Activated naive CD8-positive, alpha-beta T cell treated with anti-CD3 and anti-CD28 coated beads for 36 hours (primary cell): ENCODE results near the gene CP. TPM values are rescaled to one million over a fixed set of nuclear protein-coding genes. Genes with fewer than 3 reads are reported as not detected.

Experiments
- DNase-seq: peaks from one replicate; pipeline ENCODE4 v3.0.0; 2021
- H3K27ac Mint-ChIP-seq: one replicate; pipeline ENCODE4 v1.8.0; 2022; ENCODE audit warnings: mild to moderate bottlenecking, moderate library complexity, mixed read lengths
- H3K27me3 Mint-ChIP-seq: one replicate; pipeline ENCODE4 v1.8.0; 2022; ENCODE audit warnings: mild to moderate bottlenecking, mixed read lengths
- H3K36me3 Mint-ChIP-seq: one replicate; pipeline ENCODE4 v1.8.0; 2021; ENCODE audit warnings: mild to moderate bottlenecking, mixed read lengths
- H3K4me1 Mint-ChIP-seq: one replicate; pipeline ENCODE4 v1.8.0; 2021; ENCODE audit warnings: mixed read lengths
- H3K4me3 Mint-ChIP-seq: one replicate; pipeline ENCODE4 v1.8.0; 2022; ENCODE audit warnings: mild to moderate bottlenecking, moderate library complexity, mixed read lengths
- H3K9me3 Mint-ChIP-seq: one replicate; pipeline ENCODE4 v1.8.0; 2022; ENCODE audit warnings: mixed read lengths
- total RNA-seq, 2 experiments: library from RNA; stranded (reverse); gene quantifications; one replicate each; pipeline ENCODE4 v1.2.3, GENCODE V29; 2021

The CP gene
- total RNA-seq, 2 experiments from 2014 or later: not detected

DNA sequence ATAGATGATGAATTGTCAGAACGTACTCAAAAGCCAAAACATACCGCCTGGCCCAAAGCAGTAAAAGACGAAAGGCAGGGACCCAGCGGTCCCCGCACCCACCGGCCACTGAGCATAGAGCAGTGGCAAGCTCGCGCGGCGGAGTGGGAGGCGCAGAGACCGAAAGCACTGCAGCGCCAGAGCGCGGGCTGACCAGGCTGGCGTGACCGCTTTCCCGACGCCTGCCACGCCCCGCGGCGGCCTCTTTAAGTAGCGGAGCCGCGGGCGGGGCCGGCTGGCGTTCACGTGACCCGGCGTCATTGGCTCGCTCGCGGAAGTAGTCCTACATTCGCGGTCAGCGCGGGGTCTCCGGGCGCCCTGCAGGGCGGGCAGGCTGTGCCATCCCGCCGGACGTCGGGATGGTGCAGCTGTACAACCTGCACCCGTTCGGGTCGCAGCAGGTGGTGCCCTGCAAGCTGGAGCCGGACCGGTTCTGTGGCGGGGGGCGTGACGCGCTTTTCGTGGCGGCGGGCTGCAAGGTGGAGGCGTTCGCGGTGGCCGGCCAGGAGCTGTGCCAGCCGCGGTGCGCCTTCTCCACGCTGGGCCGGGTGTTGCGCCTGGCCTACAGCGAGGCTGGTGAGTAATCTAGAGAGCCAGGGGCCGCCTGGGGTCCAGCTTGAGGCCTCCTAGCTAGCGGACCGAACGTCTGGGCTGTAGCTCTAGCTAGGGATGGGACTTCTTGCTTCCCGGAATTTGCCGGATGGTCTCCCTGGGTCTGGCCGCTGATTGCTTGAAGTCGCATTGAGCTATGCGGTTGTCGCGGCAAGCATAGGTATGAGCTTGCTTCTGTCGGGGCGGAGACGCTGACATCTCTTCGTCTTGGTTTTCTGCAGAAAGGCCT is 92.1 kb downstream of the CP start, which contains the start of gene HPS3:
HPS3 (plus strand) TSS at position 313 of the 880 bp plus-strand sequence; CDS start at position 399, 86 bp downstream.
- peak; percentile 86 for DNase-seq
- Mint-ChIP-seq H3K4me1 (peaks cover 38% of the 10 kb centered on the region), H3K9me3 (no peaks in the 10 kb centered on the region), H3K27ac (peak within 1 kb of the TSS; percentile 71), H3K27me3 (no peaks in the 10 kb centered on the region), H3K4me3 (peak within 1 kb of the TSS; percentile 86), H3K36me3 (peaks cover 2% of the 10 kb centered on the region)

DNA sequence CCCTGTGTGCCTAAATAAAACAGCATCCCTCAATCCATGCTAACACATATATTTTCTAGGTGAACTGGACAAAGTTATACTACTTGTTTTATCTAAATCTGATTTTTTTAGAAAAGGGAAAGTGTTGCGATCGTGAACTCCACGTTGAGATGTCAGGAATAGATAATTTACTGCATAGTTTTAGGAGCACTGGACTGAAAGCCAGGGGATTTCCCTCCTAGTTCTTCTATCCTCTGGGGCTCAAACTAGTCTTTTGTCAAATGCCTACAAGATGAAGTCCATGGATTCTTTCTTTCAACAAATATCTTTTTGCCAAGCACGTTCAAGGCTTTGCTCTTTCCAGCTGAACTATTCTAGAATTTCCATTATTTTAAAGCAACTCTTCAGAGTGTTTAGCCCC is 92.8 kb downstream of the CP start:
- no peak for DNase-seq
- H3K27me3 Mint-ChIP-seq: no peaks in the 10 kb centered on the region
- no peaks in the 10 kb centered on the region for H3K9me3 Mint-ChIP-seq
- peaks cover 2% of the 10 kb centered on the region for H3K36me3 Mint-ChIP-seq
- H3K27ac Mint-ChIP-seq: peak overlapping the region; percentile 71
- peak overlapping the region; percentile 86 for H3K4me3 Mint-ChIP-seq
- peaks cover 35% of the 10 kb centered on the region for H3K4me1 Mint-ChIP-seq

DNA sequence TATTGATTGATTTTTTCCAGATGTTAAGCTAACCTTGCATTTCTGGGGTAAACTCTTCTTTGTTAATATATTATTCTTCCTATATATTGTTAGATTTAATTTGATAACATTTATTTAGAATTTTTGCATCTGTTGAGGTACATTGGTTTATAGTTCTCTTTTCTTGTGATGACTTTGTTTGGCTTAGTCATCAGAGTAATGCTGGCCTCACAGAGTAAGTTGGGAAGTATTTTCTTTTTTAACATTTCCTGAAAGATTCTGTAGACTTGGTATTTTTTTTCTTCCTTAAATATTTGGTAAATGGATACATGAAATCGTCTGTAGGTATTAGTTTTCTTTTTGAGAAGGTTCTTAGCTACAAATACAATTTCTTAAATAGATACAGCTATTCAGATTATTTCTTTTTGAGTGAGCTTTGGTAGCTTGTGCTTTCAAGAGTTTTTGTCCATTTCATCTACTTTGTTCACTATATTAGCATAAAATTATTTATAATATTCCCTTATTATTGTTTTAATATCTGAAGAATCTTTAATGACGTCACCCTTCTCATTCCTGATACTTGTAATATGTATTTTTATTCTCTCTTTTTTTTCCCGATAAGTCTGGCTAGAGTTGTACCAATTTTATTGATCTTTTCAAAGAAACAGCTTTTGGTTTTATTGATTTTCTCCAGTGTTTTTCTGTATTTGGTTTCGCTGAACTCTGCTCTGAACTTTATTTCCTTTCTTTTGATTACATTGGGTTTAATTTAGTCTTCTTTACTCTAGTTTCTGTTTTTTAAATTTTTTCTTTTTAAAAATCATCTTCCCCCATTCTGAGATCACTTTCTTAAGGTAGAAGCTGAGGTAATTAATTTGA is 98.7 kb downstream of the CP start:
- H3K4me1 Mint-ChIP-seq: no peaks in the 10 kb centered on the region
- no peak for DNase-seq

More for the DNA sequence above, 98.7 kb downstream of the CP start:
- Mint-ChIP-seq H3K4me3 (no peak overlapping the region), H3K27ac (no peak overlapping the region), H3K36me3 (no peaks in the 10 kb centered on the region), H3K9me3 (no peaks in the 10 kb centered on the region), H3K27me3 (no peaks in the 10 kb centered on the region)

Other genes starting within 250 kb of the CP start
- 10 to 100 TPM; 20.2 to 20.6 TPM for gene GYG1, start 230.3 kb downstream of the CP start, total RNA-seq
- gene HLTF, start 135.3 kb downstream of the CP start, total RNA-seq: 10 to 100 TPM; 19.8 to 20.8 TPM
- 10 to 100 TPM; 14.0 to 17.5 TPM for gene HPS3, start 92.2 kb downstream of the CP start, total RNA-seq
- gene TM4SF18, start 111.8 kb upstream of the CP start, total RNA-seq: not detected
- not detected for gene TM4SF1, start 155.8 kb upstream of the CP start, total RNA-seq